ENCODE measurements around the gene EIF4A2. TPM values are rescaled to one million over a fixed set of nuclear protein-coding genes. Genes with fewer than 3 reads are reported as not detected.

The EIF4A2 gene
- total RNA-seq, 1 donor from 2014 or later: 405 TPM

DNA sequence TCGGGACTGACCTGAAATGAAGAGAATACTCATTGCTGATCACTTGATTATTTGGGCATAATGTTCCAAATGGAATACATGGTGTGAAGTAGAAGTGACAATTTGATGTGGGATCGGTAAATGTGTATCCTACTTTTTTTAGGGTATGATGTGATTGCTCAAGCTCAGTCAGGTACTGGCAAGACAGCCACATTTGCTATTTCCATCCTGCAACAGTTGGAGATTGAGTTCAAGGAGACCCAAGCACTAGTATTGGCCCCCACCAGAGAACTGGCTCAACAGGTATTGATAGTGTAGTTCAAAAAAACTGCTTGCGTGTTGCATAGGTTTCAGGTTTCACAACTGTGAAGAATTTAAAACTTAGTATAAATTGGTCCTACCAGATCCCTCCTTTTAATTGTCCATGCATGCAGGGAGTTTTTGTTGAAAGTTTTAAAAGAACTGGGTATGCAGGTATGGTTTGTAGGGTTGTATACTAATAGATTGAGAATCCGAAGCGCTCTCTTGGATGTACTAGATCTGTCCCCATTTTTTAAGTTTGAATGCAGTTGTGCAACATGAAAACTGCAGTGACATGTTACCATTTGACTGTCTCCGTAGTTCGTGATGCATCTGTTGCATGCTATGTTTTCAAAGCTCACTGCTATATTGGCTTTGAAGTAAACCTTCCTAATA is 1.6 kb downstream of the EIF4A2 start:
- intact Hi-C loops (cut with DNase I): no loop called here
- H3K27ac ChIP-seq: peak overlapping the region; percentile 96
- TF ChIP-seq, protein P1, sequence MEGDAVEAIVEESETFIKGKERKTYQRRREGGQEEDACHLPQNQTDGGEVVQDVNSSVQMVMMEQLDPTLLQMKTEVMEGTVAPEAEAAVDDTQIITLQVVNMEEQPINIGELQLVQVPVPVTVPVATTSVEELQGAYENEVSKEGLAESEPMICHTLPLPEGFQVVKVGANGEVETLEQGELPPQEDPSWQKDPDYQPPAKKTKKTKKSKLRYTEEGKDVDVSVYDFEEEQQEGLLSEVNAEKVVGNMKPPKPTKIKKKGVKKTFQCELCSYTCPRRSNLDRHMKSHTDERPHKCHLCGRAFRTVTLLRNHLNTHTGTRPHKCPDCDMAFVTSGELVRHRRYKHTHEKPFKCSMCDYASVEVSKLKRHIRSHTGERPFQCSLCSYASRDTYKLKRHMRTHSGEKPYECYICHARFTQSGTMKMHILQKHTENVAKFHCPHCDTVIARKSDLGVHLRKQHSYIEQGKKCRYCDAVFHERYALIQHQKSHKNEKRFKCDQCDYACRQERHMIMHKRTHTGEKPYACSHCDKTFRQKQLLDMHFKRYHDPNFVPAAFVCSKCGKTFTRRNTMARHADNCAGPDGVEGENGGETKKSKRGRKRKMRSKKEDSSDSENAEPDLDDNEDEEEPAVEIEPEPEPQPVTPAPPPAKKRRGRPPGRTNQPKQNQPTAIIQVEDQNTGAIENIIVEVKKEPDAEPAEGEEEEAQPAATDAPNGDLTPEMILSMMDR (IDR thresholded peaks at IDR 0.05): no peak
- H3K9me3 ChIP-seq: no peaks in the 10 kb centered on the region
- no peaks in the 10 kb centered on the region for H3K27me3 ChIP-seq
- no peak for ATAC-seq
- H3K4me3 ChIP-seq: peak overlapping the region; percentile 88
- DNase-seq: no peak
- peaks cover 59% of the 10 kb centered on the region for H3K36me3 ChIP-seq
- peaks cover 39% of the 10 kb centered on the region for H3K4me1 ChIP-seq

DNA sequence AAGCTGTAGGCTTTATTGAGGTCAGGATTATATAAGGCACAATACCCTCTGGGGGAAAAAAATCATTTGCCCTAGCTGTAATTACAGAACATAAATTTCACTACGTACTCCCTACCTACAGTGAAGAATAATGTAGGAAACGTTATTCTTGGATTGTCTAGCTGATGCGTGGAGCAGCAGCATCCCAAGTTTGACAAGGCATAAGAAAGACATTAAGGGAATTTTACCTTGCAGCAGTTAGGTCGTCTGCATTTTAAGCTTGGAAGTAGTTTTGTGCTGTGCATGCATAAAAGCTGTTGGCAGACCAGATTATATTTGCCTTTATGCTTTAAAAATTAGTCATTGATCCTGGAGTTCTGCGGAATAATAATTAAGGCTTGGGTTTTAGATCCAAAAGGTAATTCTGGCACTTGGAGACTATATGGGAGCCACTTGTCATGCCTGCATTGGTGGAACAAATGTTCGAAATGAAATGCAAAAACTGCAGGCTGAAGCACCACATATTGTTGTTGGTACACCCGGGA is 2.2 kb downstream of the EIF4A2 start:
- H3K27me3 ChIP-seq: no peaks in the 10 kb centered on the region
- DNase-seq (no peak), ATAC-seq (no peak)
- no peak overlapping the region for H3K27ac ChIP-seq
- no peaks in the 10 kb centered on the region for H3K9me3 ChIP-seq
- TF ChIP-seq, protein P1 (IDR thresholded peaks at IDR 0.05): no peak
- peaks cover 65% of the 10 kb centered on the region for H3K36me3 ChIP-seq
- intact Hi-C loops (cut with DNase I): no loop called here
- H3K4me1 ChIP-seq: peaks cover 39% of the 10 kb centered on the region
- peak overlapping the region; percentile 88 for H3K4me3 ChIP-seq

DNA sequence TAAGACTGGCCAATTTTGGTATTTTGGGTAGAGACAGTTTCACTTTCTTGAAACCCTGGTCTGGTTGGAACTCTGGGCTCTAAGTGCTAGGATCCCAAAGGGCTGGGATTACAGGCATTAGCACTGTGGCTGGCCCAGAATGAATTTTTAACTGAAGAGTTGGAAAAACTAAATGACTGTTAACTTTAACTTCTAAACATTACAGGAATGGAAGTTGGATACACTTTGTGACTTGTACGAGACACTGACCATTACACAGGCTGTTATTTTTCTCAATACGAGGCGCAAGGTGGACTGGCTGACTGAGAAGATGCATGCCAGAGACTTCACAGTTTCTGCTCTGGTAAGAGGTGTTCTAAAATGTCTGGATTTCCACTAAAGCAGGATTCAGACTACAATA is 3.5 kb downstream of the EIF4A2 start:
- Histone ChIP-seq H3K4me3 (peak overlapping the region; percentile 88), H3K4me1 (peaks cover 39% of the 10 kb centered on the region), H3K36me3 (peaks cover 69% of the 10 kb centered on the region), H3K9me3 (no peaks in the 10 kb centered on the region), H3K27ac (no peak overlapping the region), H3K27me3 (no peaks in the 10 kb centered on the region)
- no peak for ATAC-seq
- intact Hi-C loops (cut with DNase I): no loop called here
- TF ChIP-seq, protein P1 (IDR thresholded peaks at IDR 0.05): no peak
- no peak for DNase-seq

DNA sequence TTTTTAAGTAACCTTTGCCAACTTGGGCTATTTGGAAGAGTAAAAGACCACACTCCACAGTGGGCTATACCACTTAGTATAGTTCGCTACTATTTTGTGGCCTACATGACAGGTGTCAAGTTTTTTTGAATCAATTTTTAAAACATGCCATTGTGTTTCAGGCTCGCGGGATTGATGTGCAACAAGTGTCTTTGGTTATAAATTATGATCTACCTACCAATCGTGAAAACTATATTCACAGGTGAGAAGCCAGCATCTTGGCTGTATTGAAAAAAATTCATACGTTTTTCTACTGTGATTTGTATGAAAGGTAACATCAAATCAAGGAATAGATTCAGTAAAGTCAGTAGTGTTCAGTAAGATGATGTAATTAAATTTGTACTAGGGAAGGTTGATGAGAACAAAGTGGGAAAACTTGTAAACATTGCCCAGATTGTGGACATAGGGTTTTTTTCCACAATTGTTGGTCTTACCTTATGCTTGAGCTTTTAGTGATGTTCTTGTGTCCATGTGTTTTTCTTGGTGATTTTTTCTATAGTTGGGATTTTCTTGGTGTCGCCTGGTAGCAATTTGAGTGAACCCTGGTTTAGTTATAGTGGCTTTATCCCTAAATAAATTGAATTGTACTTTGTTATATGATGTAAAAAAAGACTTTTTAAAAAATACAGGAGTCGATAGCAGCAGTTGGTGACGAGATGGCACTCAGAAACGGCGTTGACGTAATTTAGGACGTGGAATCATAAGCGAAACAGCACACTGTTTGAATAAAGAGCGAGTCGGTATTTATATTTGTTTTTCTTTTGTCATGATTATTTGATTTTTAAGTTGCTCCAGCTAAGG is 4.5 kb downstream of the EIF4A2 start:
- Histone ChIP-seq H3K4me3 (no peak overlapping the region), H3K4me1 (peaks cover 39% of the 10 kb centered on the region), H3K27me3 (no peaks in the 10 kb centered on the region), H3K9me3 (no peaks in the 10 kb centered on the region), H3K27ac (no peak overlapping the region), H3K36me3 (peaks cover 69% of the 10 kb centered on the region)
- DNase-seq (no peak), ATAC-seq (no peak)
- TF ChIP-seq, protein P1 (IDR thresholded peaks at IDR 0.05): no peak
- intact Hi-C loops (cut with DNase I): no loop called here

DNA sequence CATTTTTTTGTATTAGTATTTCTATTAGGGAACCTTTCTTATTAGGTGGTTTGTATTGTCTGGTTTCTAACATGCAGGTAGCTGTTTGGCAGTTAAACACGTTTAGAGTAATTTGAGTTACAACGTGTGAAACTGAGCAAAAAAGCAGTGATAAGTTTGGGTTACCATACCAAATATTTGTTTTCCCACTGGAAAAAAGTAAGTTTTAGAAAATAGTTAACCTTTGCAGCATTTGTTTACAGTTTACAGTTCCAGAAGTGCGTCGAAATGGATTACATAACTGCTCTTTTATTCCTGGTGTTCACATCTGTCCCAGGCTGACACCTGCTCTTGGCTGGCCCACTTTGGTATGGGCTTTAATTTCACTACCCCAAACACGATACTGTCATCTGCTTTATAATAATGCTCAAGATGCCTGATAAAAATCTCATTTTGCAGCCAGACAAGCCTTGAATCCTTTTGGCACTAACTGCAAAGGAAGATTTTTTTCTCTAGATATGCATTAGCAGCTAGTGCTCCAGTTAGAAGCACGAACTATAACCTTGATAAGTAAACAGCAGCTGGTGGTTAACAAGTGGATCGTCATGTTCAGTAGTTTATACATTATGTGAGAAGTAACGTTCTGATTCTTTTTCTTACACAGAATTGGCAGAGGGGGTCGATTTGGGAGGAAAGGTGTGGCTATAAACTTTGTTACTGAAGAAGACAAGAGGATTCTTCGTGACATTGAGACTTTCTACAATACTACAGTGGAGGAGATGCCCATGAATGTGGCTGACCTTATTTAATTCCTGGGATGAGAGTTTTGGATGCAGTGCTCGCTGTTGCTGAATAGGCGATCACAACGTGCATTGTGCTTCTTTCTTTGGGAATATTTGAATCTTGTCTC is 5.3 kb downstream of the EIF4A2 start:
- intact Hi-C loops (cut with DNase I): no loop called here
- H3K4me3 ChIP-seq: no peak overlapping the region
- H3K27ac ChIP-seq: no peak overlapping the region
- DNase-seq (no peak), ATAC-seq (no peak)
- H3K9me3 ChIP-seq: no peaks in the 10 kb centered on the region
- H3K27me3 ChIP-seq: no peaks in the 10 kb centered on the region
- H3K4me1 ChIP-seq: peaks cover 39% of the 10 kb centered on the region
- TF ChIP-seq, protein P1 (IDR thresholded peaks at IDR 0.05): no peak
- H3K36me3 ChIP-seq: peaks cover 74% of the 10 kb centered on the region

Data from upper lobe of right lung (tissue), 1 donor.